ENCODE data around the gene SLC25A22. TPM values are rescaled to one million over a fixed set of nuclear protein-coding genes. Genes with fewer than 3 reads are reported as not detected.

SLC25A22 gene
- total and polyA plus RNA-seq, 9 of the 15 experiments (the other 6 are each of a cell fraction or from before 2014, with no cell fraction given), result 0.41 to 55.4 (median 11.4) TPM

DNA sequence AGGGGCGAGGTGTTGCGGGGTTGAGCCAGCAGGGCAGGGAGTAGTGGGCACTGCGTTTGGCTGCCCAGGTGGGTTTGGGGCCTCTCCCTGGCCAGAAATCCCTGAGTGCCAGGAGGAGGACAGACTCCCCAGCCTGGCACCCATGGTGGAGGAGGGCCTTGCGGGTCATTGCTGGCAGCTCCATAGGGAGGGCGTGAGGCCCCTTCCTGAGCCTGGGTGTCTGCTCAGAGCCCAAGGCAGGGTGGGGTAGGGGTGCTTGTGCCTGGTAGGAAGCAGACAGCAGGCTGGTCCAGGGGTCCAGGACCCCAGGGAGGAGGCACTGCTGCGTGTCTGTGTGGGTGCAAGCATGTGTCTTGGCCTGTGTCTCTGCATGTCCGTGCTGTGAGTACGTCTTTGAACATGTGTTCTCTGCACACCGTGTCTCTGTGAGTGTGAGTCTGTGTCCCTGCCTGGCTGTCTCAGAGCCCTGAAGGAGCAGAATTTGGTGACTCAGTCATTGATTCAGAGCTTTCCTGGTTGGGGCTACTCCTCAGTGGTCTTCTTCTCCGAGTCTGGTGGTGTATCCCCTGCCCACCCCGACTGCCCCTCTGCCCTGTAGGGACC is 48.5 kb upstream of the SLC25A22 start:
- in situ Hi-C loops (cut with MboI) (no loop called here), intact Hi-C loops (cut with micrococcal nuclease) (loop anchor here (5.0 to 10.0 kb wide), 2 partner anchors 68 to 206 kb away; partner anchors contain the start of gene CHID1)
- Histone ChIP-seq H3K36me3 (ENCODE audit: control insufficient read depth, insufficient read depth, low read length) (no peaks in the 10 kb centered on the region), H3K9ac (ENCODE audit: insufficient read depth in 1 of 2, low read depth in 2 of 2, low read length in 2 of 2) (0 out of 4 replicates have a peak overlapping the region, but pooled peaks of 1 of the 2 experiments have one; percentile 69), H2AFZ (ENCODE audit: low read depth, low read length) (no peak overlapping the region), H4K20me1 (replicated peaks; ENCODE audit: control insufficient read depth, insufficient read depth, low read length) (no peaks in the 10 kb centered on the region; the same call in 1 of the 2 replicates), H3K27ac (ENCODE audit: extremely low read depth, low read depth, low read length) (no peak overlapping the region), H3K9me1 (ENCODE audit: control insufficient read depth, insufficient read depth, low read length) (no peaks in the 10 kb centered on the region), H3K4me1 (replicated peaks in 1 of 2; ENCODE audit: control insufficient read depth in 2 of 2, insufficient read depth in 2 of 2, low read length in 2 of 2) (peaks cover 18 to 80% of the 10 kb centered on the region in 2 experiments), H3K4me2 (ENCODE audit: insufficient read depth, low read length) (no peak overlapping the region), H3K9me3 (replicated peaks; ENCODE audit: control insufficient read depth, insufficient read depth, low read depth, low read length) (no peaks in the 10 kb centered on the region), H3K4me3 (no peak overlapping the region), H3K27me3 (ENCODE audit: control insufficient read depth in 2 of 2, insufficient read depth in 2 of 2, low read length in 2 of 2) (no peaks in the 10 kb centered on the region), H3K79me2 (ENCODE audit: control insufficient read depth, insufficient read depth, low read length) (peaks cover 21% of the 10 kb centered on the region)
- TF ChIP-seq ELF4 (CRISPR knock-in tag; IDR thresholded peaks at IDR 0.05) (no peak), ZNF282 (CRISPR knock-in tag; IDR thresholded peaks at IDR 0.05) (peak; percentile 48; the same call in 1 of the 2 replicates), EP300 (IDR thresholded peaks at IDR 0.05; ENCODE audit: low read length) (no peak)
- no peak for ATAC-seq
- FAIRE-seq, result peak; percentile 11
- no TSS peak for BruUV-seq (replicated peaks)
- WGBS (ENCODE audit: insufficient coverage, low coverage, missing lambda C conversion rate), result 44% methylated on average over 11 of the region's 11 CpGs
- ChIA-PET CTCF (ENCODE audit: low intra/inter-chr PET ratio) (no interaction called here), POLR2A (interaction anchor here (0.6 to 1.3 kb wide), 3 partner anchors 22 to 53 kb away, joined by 3 read pairs; no protein-coding TSS in a partner anchor)
- no peak for DNase-seq (ENCODE audit: extremely low read depth in 1 of 4, low spot score in 3 of 4)

DNA sequence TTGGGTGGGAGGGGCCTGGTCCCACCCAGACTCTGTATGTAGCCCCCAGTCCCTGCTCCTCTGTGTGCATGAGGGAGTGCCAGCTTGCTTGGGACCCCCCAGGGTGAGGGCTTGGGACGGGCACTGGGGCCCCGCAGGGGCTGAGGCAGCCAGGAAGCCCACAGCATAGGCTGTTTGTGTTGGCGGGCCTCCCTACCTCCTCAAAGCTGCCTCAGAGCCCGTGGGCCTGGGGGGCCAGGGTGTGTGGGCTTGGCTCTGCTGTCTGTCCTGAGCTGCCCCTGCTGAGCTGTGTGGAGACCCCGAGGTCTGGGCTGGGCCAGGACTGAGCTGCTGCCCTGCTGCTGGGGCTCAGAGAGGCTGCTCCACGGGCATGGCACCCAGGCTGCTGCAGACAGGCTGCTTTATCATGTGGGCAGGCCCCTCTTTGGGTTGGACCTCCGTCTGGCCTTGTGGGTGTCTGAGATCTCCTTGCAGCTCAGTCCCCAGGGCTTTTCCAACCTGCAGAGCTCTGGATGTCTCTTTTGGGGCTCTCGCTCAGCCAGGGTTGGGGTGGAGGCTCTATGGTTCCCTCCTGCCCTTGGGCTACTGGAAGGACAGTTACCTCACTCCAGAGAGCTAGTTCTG is 47.9 kb upstream of the SLC25A22 start:
- BruUV-seq (replicated peaks), result no TSS peak
- Histone ChIP-seq H3K4me2 (ENCODE audit: insufficient read depth, low read length) (no peak overlapping the region), H3K9me1 (ENCODE audit: control insufficient read depth, insufficient read depth, low read length) (no peaks in the 10 kb centered on the region), H3K27ac (ENCODE audit: extremely low read depth, low read depth, low read length) (no peak overlapping the region), H4K20me1 (replicated peaks; ENCODE audit: control insufficient read depth, insufficient read depth, low read length) (no peaks in the 10 kb centered on the region; the same call in 1 of the 2 replicates), H3K27me3 (ENCODE audit: control insufficient read depth in 2 of 2, insufficient read depth in 2 of 2, low read length in 2 of 2) (no peaks in the 10 kb centered on the region), H3K36me3 (ENCODE audit: control insufficient read depth, insufficient read depth, low read length) (peaks cover 4% of the 10 kb centered on the region; the same call in 1 of the 3 replicates), H3K9ac (ENCODE audit: insufficient read depth in 1 of 2, low read depth in 2 of 2, low read length in 2 of 2) (peak overlapping the region in 1 of 2 experiments; percentile 50; a peak in 2 of 4 replicates), H3K4me1 (replicated peaks in 1 of 2; ENCODE audit: control insufficient read depth in 2 of 2, insufficient read depth in 2 of 2, low read length in 2 of 2) (peaks cover 23 to 80% of the 10 kb centered on the region in 2 experiments), H3K79me2 (ENCODE audit: control insufficient read depth, insufficient read depth, low read length) (peaks cover 27% of the 10 kb centered on the region), H3K4me3 (no peak overlapping the region), H2AFZ (ENCODE audit: low read depth, low read length) (no peak overlapping the region), H3K9me3 (replicated peaks; ENCODE audit: control insufficient read depth, insufficient read depth, low read depth, low read length) (no peaks in the 10 kb centered on the region)
- FAIRE-seq (no peak), ATAC-seq (no peak), DNase-seq (ENCODE audit: extremely low read depth in 1 of 4, low spot score in 3 of 4) (no peak)
- POLR2A ChIA-PET, result interaction anchor here (0.5 to 1.3 kb wide), 4 partner anchors 23 to 394 kb away, joined by 3 to 5 read pairs (median 3); no protein-coding TSS in a partner anchor
- in situ Hi-C loops (cut with MboI) (no loop called here), intact Hi-C loops (cut with micrococcal nuclease) (loop anchor here (5.0 to 10.0 kb wide), 2 partner anchors 69 to 206 kb away; partner anchors contain the start of gene CHID1)
- CTCF ChIA-PET (ENCODE audit: low intra/inter-chr PET ratio), result no interaction called here
- WGBS (ENCODE audit: insufficient coverage, low coverage, missing lambda C conversion rate), result 52% methylated on average over 6 of the region's 8 CpGs
- TF ChIP-seq, protein P1, sequence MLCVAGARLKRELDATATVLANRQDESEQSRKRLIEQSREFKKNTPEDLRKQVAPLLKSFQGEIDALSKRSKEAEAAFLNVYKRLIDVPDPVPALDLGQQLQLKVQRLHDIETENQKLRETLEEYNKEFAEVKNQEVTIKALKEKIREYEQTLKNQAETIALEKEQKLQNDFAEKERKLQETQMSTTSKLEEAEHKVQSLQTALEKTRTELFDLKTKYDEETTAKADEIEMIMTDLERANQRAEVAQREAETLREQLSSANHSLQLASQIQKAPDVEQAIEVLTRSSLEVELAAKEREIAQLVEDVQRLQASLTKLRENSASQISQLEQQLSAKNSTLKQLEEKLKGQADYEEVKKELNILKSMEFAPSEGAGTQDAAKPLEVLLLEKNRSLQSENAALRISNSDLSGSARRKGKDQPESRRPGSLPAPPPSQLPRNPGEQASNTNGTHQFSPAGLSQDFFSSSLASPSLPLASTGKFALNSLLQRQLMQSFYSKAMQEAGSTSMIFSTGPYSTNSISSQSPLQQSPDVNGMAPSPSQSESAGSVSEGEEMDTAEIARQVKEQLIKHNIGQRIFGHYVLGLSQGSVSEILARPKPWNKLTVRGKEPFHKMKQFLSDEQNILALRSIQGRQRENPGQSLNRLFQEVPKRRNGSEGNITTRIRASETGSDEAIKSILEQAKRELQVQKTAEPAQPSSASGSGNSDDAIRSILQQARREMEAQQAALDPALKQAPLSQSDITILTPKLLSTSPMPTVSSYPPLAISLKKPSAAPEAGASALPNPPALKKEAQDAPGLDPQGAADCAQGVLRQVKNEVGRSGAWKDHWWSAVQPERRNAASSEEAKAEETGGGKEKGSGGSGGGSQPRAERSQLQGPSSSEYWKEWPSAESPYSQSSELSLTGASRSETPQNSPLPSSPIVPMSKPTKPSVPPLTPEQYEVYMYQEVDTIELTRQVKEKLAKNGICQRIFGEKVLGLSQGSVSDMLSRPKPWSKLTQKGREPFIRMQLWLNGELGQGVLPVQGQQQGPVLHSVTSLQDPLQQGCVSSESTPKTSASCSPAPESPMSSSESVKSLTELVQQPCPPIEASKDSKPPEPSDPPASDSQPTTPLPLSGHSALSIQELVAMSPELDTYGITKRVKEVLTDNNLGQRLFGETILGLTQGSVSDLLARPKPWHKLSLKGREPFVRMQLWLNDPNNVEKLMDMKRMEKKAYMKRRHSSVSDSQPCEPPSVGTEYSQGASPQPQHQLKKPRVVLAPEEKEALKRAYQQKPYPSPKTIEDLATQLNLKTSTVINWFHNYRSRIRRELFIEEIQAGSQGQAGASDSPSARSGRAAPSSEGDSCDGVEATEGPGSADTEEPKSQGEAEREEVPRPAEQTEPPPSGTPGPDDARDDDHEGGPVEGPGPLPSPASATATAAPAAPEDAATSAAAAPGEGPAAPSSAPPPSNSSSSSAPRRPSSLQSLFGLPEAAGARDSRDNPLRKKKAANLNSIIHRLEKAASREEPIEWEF (CRISPR knock-in tag; IDR thresholded peaks at IDR 0.05), result no peak
- TF ChIP-seq BMI1 (IDR thresholded peaks at IDR 0.05; ENCODE audit: low read length) (no peak), POLR2G (IDR thresholded peaks at IDR 0.05; ENCODE audit: low read depth, low read length) (0 out of 2 replicates have a peak, but pooled peaks have one; percentile 11)

All from K562 (cell line).